Ishikawa (cell line): ENCODE measurements around the gene USP20.

ENCODE experiments used
- CEBPB ChIP-seq: IDR thresholded peaks from 2 replicates; pipeline ENCODE4 v1.6.1; 2012
- EP300 ChIP-seq: IDR thresholded peaks from 2 replicates; pipeline ENCODE4 v1.6.1; 2012; ENCODE audit warnings: borderline replicate concordance
- MAX ChIP-seq: IDR thresholded peaks from 2 replicates; pipeline ENCODE4 v1.6.1; 2012
- NFIC ChIP-seq: IDR thresholded peaks from 2 replicates; pipeline ENCODE4 v1.6.1; 2012
- RAD21 ChIP-seq: IDR thresholded peaks from 2 replicates; pipeline ENCODE4 v1.6.1; 2012; ENCODE audit warnings: low read depth
- REST ChIP-seq: IDR thresholded peaks from 2 replicates; pipeline ENCODE4 v1.6.1; 2012; ENCODE audit warnings: low read depth, mild to moderate bottlenecking
- TAF1 ChIP-seq: IDR thresholded peaks from 2 replicates; pipeline ENCODE4 v1.6.1; 2012; ENCODE audit warnings: low read depth, mild to moderate bottlenecking
- TCF12 ChIP-seq: IDR thresholded peaks from 2 replicates; pipeline ENCODE4 v1.6.1; 2012; ENCODE audit warnings: low read depth

GRCh38 chr9:129874261-129875101, 39.2 kb downstream of the USP20 start:
- no peak for TF ChIP-seq CEBPB
- no peak for TF ChIP-seq RAD21
- no peak for TF ChIP-seq MAX
- no peak for TF ChIP-seq TAF1
- no peak for TF ChIP-seq REST
- no peak for TF ChIP-seq NFIC
- no peak for TF ChIP-seq EP300
- TF ChIP-seq TCF12 = no peak
